ENCODE measurements around the gene EBF3.

Gene EBF3

GRCh38 chr10:129951101-129951969 lies 12.7 kb downstream of the EBF3 start:
- DNase-seq (ENCODE audit: extremely low spot score), result no peak
- ChIA-PET POLR2A (no interaction called here), CTCF (interaction anchor here (1.0 to 1.4 kb wide), 2 partner anchors 17 to 19 kb away, joined by 4 to 5 read pairs; no protein-coding TSS in a partner anchor)
- TF ChIP-seq CTCF (IDR thresholded peaks at IDR 0.05; ENCODE audit: control extremely low read depth, extremely low read depth, low read depth, missing control alignments), result no peak

- CTCF ChIA-PET, result interaction anchor here (1.0 to 1.4 kb wide), 2 partner anchors 16 to 20 kb away, joined by 4 to 5 read pairs; no protein-coding TSS in a partner anchor
- POLR2A ChIA-PET, result no interaction called here
- TF ChIP-seq CTCF (IDR thresholded peaks at IDR 0.05; ENCODE audit: control extremely low read depth, extremely low read depth, low read depth, missing control alignments), result no peak
- no peak for DNase-seq (ENCODE audit: extremely low spot score)
Observed at GRCh38 chr10:129950676-129951075, 13.4 kb downstream of the EBF3 start.

- ChIA-PET POLR2A (no interaction called here), CTCF (interaction anchor here (1.0 to 1.4 kb wide), 2 partner anchors 15 to 21 kb away, joined by 4 to 5 read pairs; no protein-coding TSS in a partner anchor)
- no peak for TF ChIP-seq CTCF (IDR thresholded peaks at IDR 0.05; ENCODE audit: control extremely low read depth, extremely low read depth, low read depth, missing control alignments)
- no peak for DNase-seq (ENCODE audit: extremely low spot score)
Observed at GRCh38 chr10:129949891-129950291, 14.2 kb downstream of the EBF3 start.

- TF ChIP-seq CTCF (IDR thresholded peaks at IDR 0.05; ENCODE audit: control extremely low read depth, extremely low read depth, low read depth, missing control alignments), result no peak
- no peak for DNase-seq (ENCODE audit: extremely low spot score)
- POLR2A ChIA-PET, result no interaction called here
- CTCF ChIA-PET, result no interaction called here
Observed at GRCh38 chr10:129949411-129949810, 14.7 kb downstream of the EBF3 start.

GRCh38 chr10:129946859-129947258 lies 17.2 kb downstream of the EBF3 start:
- ChIA-PET POLR2A (no interaction called here), CTCF (interaction anchor here (0.7 kb wide), 1 partner anchor 10 kb away, joined by 3 read pairs; no protein-coding TSS in a partner anchor)
- DNase-seq (ENCODE audit: extremely low spot score), result no peak
- TF ChIP-seq CTCF (IDR thresholded peaks at IDR 0.05; ENCODE audit: control extremely low read depth, extremely low read depth, low read depth, missing control alignments), result no peak

- no peak for DNase-seq (ENCODE audit: extremely low spot score)
- TF ChIP-seq CTCF (IDR thresholded peaks at IDR 0.05; ENCODE audit: control extremely low read depth, extremely low read depth, low read depth, missing control alignments), result no peak
- ChIA-PET CTCF (interaction anchor here (0.7 kb wide), 1 partner anchor 9 kb away, joined by 3 read pairs; no protein-coding TSS in a partner anchor), POLR2A (no interaction called here)
Observed at GRCh38 chr10:129945941-129946760, 17.9 kb downstream of the EBF3 start.
